ENCODE measurements around the gene SCN10A. TPM values are rescaled to one million over a fixed set of nuclear protein-coding genes. Genes with fewer than 3 reads are reported as not detected.

SCN10A gene
- total and polyA plus RNA-seq, 2 of the 13 experiments (the other 11 are each of a cell fraction or from before 2014, with no cell fraction given), result not detected

DNA sequence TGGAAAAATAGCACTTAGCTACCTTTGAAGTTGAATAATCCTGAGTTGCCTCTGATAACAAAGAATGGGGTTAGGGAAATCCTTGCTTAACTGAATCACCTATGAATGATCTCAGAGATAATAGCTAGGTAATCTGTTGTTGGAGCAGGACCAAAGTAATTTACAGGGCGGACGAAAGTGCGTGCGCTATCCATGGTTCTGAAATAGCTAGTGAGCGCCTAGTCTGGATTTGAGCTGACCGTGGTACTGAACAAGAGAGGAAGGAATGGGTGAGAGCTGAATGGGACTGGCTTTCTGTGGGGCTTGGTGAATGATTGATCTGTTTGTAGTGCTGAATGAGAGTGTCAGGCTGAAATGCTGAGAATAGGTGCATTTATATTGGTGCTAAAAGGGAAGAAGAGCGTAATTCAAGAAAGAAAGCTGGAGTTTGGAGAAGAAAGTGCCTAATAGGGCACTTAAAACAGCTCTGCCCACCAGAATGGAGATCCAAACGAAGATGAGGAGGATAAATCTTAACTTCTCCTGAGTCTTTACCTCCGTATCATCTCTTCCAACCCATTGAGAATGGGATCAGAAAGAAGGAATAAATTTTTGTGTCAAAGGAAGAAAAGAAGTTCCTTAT lies 10.1 kb downstream of the SCN10A start (continued):
- TF ChIP-seq, protein P1, sequence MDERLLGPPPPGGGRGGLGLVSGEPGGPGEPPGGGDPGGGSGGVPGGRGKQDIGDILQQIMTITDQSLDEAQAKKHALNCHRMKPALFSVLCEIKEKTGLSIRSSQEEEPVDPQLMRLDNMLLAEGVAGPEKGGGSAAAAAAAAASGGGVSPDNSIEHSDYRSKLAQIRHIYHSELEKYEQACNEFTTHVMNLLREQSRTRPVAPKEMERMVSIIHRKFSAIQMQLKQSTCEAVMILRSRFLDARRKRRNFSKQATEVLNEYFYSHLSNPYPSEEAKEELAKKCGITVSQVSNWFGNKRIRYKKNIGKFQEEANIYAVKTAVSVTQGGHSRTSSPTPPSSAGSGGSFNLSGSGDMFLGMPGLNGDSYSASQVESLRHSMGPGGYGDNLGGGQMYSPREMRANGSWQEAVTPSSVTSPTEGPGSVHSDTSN (CRISPR knock-in tag; IDR thresholded peaks at IDR 0.05), result no peak
- TF ChIP-seq, protein P2, sequence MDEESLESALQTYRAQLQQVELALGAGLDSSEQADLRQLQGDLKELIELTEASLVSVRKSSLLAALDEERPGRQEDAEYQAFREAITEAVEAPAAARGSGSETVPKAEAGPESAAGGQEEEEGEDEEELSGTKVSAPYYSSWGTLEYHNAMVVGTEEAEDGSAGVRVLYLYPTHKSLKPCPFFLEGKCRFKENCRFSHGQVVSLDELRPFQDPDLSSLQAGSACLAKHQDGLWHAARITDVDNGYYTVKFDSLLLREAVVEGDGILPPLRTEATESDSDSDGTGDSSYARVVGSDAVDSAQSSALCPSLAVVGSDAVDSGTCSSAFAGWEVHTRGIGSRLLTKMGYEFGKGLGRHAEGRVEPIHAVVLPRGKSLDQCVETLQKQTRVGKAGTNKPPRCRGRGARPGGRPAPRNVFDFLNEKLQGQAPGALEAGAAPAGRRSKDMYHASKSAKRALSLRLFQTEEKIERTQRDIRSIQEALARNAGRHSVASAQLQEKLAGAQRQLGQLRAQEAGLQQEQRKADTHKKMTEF (CRISPR knock-in tag; IDR thresholded peaks at IDR 0.05), result peak; percentile 93
- TF ChIP-seq KAT2B (IDR thresholded peaks at IDR 0.05; ENCODE audit: borderline replicate concordance, low read depth, low read length) (no peak), AHR (CRISPR knock-in tag; IDR thresholded peaks at IDR 0.05) (peak; percentile 97), ZFYVE20 (CRISPR knock-in tag; IDR thresholded peaks at IDR 0.05; ENCODE audit: borderline replicate concordance, low read depth) (peak; percentile 98), ZNF605 (CRISPR knock-in tag; IDR thresholded peaks at IDR 0.05) (peak; percentile 98), ZNF7 (CRISPR knock-in tag; IDR thresholded peaks at IDR 0.05) (peak; percentile 90), CEBPB (IDR thresholded peaks at IDR 0.05; ENCODE audit: borderline replicate concordance, low read depth, low read length) (no peak), ZNF616 (CRISPR knock-in tag; IDR thresholded peaks at IDR 0.05; ENCODE audit: low read depth) (peak; percentile 96; the same call in 1 of the 2 replicates), ZNF878 (CRISPR knock-in tag; IDR thresholded peaks at IDR 0.05) (peak; percentile 97), ZNF614 (CRISPR knock-in tag; IDR thresholded peaks at IDR 0.05; ENCODE audit: borderline replicate concordance) (peak; percentile 95), EED (CRISPR knock-in tag; IDR thresholded peaks at IDR 0.05) (peak; percentile 41; the same call in 1 of the 2 replicates), TEAD3 (CRISPR knock-in tag; optimal IDR thresholded peaks at IDR 0.05; ENCODE audit: borderline replicate concordance) (peak; percentile 80)
- TF ChIP-seq, protein P3, sequence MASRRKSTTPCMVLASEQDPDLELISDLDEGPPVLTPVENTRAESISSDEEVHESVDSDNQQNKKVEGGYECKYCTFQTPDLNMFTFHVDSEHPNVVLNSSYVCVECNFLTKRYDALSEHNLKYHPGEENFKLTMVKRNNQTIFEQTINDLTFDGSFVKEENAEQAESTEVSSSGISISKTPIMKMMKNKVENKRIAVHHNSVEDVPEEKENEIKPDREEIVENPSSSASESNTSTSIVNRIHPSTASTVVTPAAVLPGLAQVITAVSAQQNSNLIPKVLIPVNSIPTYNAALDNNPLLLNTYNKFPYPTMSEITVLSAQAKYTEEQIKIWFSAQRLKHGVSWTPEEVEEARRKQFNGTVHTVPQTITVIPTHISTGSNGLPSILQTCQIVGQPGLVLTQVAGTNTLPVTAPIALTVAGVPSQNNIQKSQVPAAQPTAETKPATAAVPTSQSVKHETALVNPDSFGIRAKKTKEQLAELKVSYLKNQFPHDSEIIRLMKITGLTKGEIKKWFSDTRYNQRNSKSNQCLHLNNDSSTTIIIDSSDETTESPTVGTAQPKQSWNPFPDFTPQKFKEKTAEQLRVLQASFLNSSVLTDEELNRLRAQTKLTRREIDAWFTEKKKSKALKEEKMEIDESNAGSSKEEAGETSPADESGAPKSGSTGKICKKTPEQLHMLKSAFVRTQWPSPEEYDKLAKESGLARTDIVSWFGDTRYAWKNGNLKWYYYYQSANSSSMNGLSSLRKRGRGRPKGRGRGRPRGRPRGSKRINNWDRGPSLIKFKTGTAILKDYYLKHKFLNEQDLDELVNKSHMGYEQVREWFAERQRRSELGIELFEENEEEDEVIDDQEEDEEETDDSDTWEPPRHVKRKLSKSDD (CRISPR knock-in tag; IDR thresholded peaks at IDR 0.05; ENCODE audit: low read depth), result peak; percentile 97
- TF ChIP-seq, protein P4, sequence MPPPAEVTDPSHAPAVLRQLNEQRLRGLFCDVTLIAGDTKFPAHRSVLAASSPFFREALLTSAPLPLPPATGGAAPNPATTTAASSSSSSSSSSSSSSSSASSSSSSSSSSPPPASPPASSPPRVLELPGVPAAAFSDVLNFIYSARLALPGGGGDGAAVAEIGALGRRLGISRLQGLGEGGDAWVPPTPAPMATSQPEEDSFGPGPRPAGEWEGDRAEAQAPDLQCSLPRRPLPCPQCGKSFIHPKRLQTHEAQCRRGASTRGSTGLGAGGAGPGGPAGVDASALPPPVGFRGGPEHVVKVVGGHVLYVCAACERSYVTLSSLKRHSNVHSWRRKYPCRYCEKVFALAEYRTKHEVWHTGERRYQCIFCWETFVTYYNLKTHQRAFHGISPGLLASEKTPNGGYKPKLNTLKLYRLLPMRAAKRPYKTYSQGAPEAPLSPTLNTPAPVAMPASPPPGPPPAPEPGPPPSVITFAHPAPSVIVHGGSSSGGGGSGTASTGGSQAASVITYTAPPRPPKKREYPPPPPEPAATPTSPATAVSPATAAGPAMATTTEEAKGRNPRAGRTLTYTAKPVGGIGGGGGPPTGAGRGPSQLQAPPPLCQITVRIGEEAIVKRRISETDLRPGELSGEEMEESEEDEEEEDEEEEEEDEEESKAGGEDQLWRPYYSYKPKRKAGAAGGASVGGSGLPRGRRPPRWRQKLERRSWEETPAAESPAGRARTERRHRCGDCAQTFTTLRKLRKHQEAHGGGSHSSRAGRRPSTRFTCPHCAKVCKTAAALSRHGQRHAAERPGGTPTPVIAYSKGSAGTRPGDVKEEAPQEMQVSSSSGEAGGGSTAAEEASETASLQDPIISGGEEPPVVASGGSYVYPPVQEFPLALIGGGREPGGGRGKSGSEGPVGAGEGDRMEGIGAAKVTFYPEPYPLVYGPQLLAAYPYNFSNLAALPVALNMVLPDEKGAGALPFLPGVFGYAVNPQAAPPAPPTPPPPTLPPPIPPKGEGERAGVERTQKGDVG (CRISPR knock-in tag; IDR thresholded peaks at IDR 0.05; ENCODE audit: borderline replicate concordance), result no peak
- TF ChIP-seq, protein P5, sequence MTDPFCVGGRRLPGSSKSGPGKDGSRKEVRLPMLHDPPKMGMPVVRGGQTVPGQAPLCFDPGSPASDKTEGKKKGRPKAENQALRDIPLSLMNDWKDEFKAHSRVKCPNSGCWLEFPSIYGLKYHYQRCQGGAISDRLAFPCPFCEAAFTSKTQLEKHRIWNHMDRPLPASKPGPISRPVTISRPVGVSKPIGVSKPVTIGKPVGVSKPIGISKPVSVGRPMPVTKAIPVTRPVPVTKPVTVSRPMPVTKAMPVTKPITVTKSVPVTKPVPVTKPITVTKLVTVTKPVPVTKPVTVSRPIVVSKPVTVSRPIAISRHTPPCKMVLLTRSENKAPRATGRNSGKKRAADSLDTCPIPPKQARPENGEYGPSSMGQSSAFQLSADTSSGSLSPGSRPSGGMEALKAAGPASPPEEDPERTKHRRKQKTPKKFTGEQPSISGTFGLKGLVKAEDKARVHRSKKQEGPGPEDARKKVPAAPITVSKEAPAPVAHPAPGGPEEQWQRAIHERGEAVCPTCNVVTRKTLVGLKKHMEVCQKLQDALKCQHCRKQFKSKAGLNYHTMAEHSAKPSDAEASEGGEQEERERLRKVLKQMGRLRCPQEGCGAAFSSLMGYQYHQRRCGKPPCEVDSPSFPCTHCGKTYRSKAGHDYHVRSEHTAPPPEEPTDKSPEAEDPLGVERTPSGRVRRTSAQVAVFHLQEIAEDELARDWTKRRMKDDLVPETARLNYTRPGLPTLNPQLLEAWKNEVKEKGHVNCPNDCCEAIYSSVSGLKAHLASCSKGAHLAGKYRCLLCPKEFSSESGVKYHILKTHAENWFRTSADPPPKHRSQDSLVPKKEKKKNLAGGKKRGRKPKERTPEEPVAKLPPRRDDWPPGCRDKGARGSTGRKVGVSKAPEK (CRISPR knock-in tag; IDR thresholded peaks at IDR 0.05; ENCODE audit: borderline replicate concordance), result 0 out of 2 replicates have a peak, but pooled peaks have one; percentile 35

Data from HepG2 (cell line).